Smooth muscle cell (in vitro differentiated cells): Measurements from ENCODE around the gene PCED1A. TPM values are rescaled to one million over a fixed set of nuclear protein-coding genes. Genes with fewer than 3 reads are reported as not detected.

ENCODE experiments used
- DNase-seq: peaks from one replicate; lab custom pipeline; 2025; ENCODE audit not compliant: unreplicated experiment; lab: John Stamatoyannopoulos, UW
- H2AFZ ChIP-seq: fragments of 200-600 bp; sonication (generic); 2 replicates; pipeline ENCODE4 v1.6.0; 2016; ENCODE audit warnings: antibody characterized with exemption, low read depth, mild to moderate bottlenecking
- H3F3A ChIP-seq: fragments of 200-600 bp; sonication (generic); 2 replicates; pipeline ENCODE4 v1.6.0; 2017; ENCODE audit warnings: antibody characterized with exemption, low read depth
- H3K27ac ChIP-seq: fragments of 200-600 bp; sonication (generic); 2 replicates; pipeline ENCODE4 v1.5.1; 2016; ENCODE audit warnings: low read depth, mild to moderate bottlenecking
- H3K27me3 ChIP-seq: fragments of 200-600 bp; sonication (generic); 2 replicates; pipeline ENCODE4 v1.6.1; 2016; ENCODE audit warnings: low read depth, mild to moderate bottlenecking
- H3K36me3 ChIP-seq: fragments of 200-600 bp; sonication (generic); 2 replicates; pipeline ENCODE4 v1.5.1; 2016; ENCODE audit warnings: low read depth
- H3K4me1 ChIP-seq: fragments of 200-600 bp; sonication (generic); 2 replicates; pipeline ENCODE4 v1.5.1; 2016; ENCODE audit warnings: low read depth
- H3K4me2 ChIP-seq: fragments of 200-600 bp; sonication (generic); 2 replicates; pipeline ENCODE4 v1.6.0; 2016; ENCODE audit warnings: mild to moderate bottlenecking
- H3K4me3 ChIP-seq: fragments of 200-600 bp; sonication (generic); 2 replicates; pipeline ENCODE4 v1.5.1; 2016; ENCODE audit warnings: mild to moderate bottlenecking
- H3K79me2 ChIP-seq: fragments of 200-600 bp; sonication (generic); 2 replicates; pipeline ENCODE4 v1.6.0; 2016; ENCODE audit warnings: low read depth, mild to moderate bottlenecking
- H3K9ac ChIP-seq: fragments of 200-600 bp; sonication (generic); 2 replicates; pipeline ENCODE4 v1.6.0; 2016; ENCODE audit warnings: low read depth
- H3K9me3 ChIP-seq: fragments of 200-600 bp; sonication (generic); replicated peaks from 2 replicates; pipeline ENCODE4 v1.5.1; 2016; ENCODE audit warnings: low read depth
- H4K20me1 ChIP-seq: fragments of 200-600 bp; sonication (generic); 2 replicates; pipeline ENCODE4 v1.6.0; 2016; ENCODE audit warnings: low read depth
- WGBS: methylation state at CpG from one replicate; pipeline ENCODE4 v1.1.7; 2016; ENCODE audit warnings: low lambda C conversion rate; 5-methylcytosine and 5-hydroxymethylcytosine counted together
- polyA plus RNA-seq: library from polyadenylated mRNA; unstranded; fragments of >200 nt; fragmentation: Nextera tagmentation; extraction: Ambion mirVana; gene quantifications from 2 replicates; pipeline ENCODE4 v1.2.1, GENCODE V29; 2016
- total RNA-seq: library from RNA; depleted of rRNA; stranded (reverse); fragments of >200 nt; gene quantifications from 2 replicates; pipeline ENCODE4 v1.2.3, GENCODE V29; 2014
- TF ChIP-seq, protein P1 (sequence below): fragments of 200-600 bp; sonication (generic); IDR thresholded peaks from 2 replicates; pipeline ENCODE4 v1.5.1; 2017; ENCODE audit warnings: borderline replicate concordance, mild to moderate bottlenecking, antibody characterized with exemption; ENCODE audit not compliant: insufficient read depth, poor library complexity, severe bottlenecking

The PCED1A gene
- total and polyA plus RNA-seq, 2 experiments from 2014 or later: 18.7 to 46.7 TPM

DNA sequence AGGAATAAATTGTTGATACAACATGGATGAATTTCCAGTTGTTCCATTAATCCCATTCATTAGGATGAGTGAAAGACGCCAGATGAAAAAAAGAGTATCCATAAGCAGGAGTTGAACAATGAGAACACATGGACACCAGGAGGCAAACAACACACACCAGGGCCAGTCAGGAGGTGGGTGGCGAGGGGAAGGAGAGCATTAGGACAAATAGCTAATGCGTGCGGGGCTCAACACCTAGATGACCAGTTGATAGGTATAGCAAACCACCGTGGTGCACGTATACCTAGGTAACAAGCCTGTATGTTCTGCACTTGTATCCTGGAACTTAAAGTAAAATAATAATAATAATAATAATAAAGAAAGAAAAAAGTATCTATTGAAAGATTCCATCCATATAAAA is 11.1 kb downstream of the PCED1A start:
- Histone ChIP-seq H3K4me2 (no peak overlapping the region), H3K9ac (no peak overlapping the region), H3K79me2 (no peaks in the 10 kb centered on the region), H3K9me3 (no peaks in the 10 kb centered on the region), H3K4me3 (no peak overlapping the region), H3K4me1 (no peaks in the 10 kb centered on the region), H3K27me3 (no peaks in the 10 kb centered on the region), H4K20me1 (no peaks in the 10 kb centered on the region), H2AFZ (no peak overlapping the region), H3F3A (peaks cover 14% of the 10 kb centered on the region), H3K27ac (no peak overlapping the region), H3K36me3 (no peaks in the 10 kb centered on the region)
- TF ChIP-seq, protein P1, sequence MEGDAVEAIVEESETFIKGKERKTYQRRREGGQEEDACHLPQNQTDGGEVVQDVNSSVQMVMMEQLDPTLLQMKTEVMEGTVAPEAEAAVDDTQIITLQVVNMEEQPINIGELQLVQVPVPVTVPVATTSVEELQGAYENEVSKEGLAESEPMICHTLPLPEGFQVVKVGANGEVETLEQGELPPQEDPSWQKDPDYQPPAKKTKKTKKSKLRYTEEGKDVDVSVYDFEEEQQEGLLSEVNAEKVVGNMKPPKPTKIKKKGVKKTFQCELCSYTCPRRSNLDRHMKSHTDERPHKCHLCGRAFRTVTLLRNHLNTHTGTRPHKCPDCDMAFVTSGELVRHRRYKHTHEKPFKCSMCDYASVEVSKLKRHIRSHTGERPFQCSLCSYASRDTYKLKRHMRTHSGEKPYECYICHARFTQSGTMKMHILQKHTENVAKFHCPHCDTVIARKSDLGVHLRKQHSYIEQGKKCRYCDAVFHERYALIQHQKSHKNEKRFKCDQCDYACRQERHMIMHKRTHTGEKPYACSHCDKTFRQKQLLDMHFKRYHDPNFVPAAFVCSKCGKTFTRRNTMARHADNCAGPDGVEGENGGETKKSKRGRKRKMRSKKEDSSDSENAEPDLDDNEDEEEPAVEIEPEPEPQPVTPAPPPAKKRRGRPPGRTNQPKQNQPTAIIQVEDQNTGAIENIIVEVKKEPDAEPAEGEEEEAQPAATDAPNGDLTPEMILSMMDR: no peak
- DNase-seq: no peak
- 82% methylated on average over 6 of the region's 6 CpGs for WGBS

DNA sequence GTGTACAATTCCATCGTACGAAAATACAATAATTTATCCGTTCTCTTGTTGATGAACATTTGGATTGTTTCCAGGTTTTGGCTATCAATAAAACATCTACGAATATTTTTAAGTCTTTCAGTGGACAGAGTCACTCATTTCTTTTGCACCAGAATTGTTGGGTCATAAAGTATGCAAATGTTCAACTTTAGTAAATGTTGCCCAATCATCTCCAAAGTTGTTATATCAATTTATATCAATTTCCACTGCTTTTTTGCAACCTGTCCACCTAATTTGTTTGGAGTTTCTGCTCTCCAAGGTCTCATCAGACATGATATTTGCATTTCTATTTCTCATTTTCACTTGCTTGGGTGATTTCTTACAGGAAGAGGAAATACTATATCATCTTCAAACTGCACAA is 13.8 kb downstream of the PCED1A start:
- Histone ChIP-seq H3K9ac (no peak overlapping the region), H2AFZ (no peak overlapping the region), H3K4me3 (no peak overlapping the region), H3K9me3 (no peaks in the 10 kb centered on the region), H3K4me1 (no peaks in the 10 kb centered on the region), H3K27me3 (no peaks in the 10 kb centered on the region), H3K36me3 (no peaks in the 10 kb centered on the region), H4K20me1 (no peaks in the 10 kb centered on the region), H3K4me2 (no peak overlapping the region), H3K79me2 (no peaks in the 10 kb centered on the region), H3K27ac (no peak overlapping the region), H3F3A (peaks cover 2% of the 10 kb centered on the region)
- TF ChIP-seq, protein P1: no peak
- DNase-seq: no peak
- 93% methylated on average over 4 of the region's 4 CpGs for WGBS

DNA sequence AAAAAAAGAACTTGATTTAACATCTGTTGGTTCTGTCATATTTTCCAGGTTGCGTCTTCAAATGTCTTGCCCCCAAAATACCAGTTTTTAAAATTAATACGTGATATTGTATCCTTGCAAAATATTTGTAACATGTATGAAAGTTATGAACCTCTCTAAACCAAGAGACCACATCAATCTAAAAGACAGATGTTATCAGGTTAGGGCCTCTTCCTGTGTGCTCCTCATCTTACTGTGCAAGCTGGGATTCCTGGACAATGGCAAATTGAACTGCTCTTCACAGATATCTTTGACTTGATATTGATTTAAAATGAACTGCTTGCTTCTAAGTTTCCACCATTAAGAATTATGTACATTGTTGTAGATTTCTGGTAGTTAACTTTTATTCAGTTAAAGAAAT is 14.7 kb downstream of the PCED1A start:
- TF ChIP-seq, protein P1: no peak
- no peak overlapping the region for H2AFZ ChIP-seq
- no peaks in the 10 kb centered on the region for H3K27me3 ChIP-seq
- no peaks in the 10 kb centered on the region for H3K79me2 ChIP-seq
- DNase-seq: no peak
- WGBS: 88% methylated on average over 2 of the region's 2 CpGs
- H3K27ac ChIP-seq: no peak overlapping the region
- H3K4me3 ChIP-seq: no peak overlapping the region
- H3K9ac ChIP-seq: no peak overlapping the region
- H4K20me1 ChIP-seq: no peaks in the 10 kb centered on the region
- H3K9me3 ChIP-seq: no peaks in the 10 kb centered on the region
- no peak overlapping the region for H3K4me2 ChIP-seq
- no peaks in the 10 kb centered on the region for H3F3A ChIP-seq
- no peaks in the 10 kb centered on the region for H3K36me3 ChIP-seq
- H3K4me1 ChIP-seq: no peaks in the 10 kb centered on the region

DNA sequence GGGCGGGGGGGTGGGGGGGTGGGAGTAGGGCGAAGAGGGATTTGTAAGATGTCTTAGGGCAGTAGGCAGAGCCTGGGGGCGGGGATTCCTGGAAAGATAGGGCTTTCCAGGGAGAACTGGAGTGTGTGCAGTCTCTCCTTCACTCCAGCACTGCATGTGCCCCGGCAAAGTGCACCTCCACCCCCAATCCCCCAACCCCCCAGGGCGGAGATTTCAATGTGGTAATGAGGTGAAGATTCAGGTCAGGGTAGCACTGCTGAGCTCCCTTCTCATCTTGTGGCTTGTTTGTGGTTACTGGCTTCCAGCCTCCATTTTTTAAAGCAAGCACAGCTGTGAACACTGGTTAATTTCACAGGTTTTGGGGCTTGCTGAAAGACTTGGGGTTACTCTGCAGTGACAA is 18.4 kb downstream of the PCED1A start:
- no peak overlapping the region for H3K27ac ChIP-seq
- no peak overlapping the region for H3K9ac ChIP-seq
- no peaks in the 10 kb centered on the region for H3K36me3 ChIP-seq
- peak overlapping the region; percentile 51 for H3K4me2 ChIP-seq
- H3F3A ChIP-seq: peaks cover 4% of the 10 kb centered on the region
- no peaks in the 10 kb centered on the region for H3K27me3 ChIP-seq
- H2AFZ ChIP-seq: no peak overlapping the region
- DNase-seq: no peak
- no peak overlapping the region for H3K4me3 ChIP-seq
- no peaks in the 10 kb centered on the region for H3K9me3 ChIP-seq
- no peaks in the 10 kb centered on the region for H4K20me1 ChIP-seq
- H3K4me1 ChIP-seq: peaks cover 6% of the 10 kb centered on the region
- H3K79me2 ChIP-seq: no peaks in the 10 kb centered on the region
- TF ChIP-seq, protein P1: no peak
- 12% methylated on average over 4 of the region's 5 CpGs for WGBS
